ENCODE measurements around the gene FGD2.
"Not testable (repeated sequence)": the region's sequence is repeated elsewhere in the genome, so short reads cannot be mapped to it uniquely, and the experiment has no call there.

GRCh38 chr6:37058984-37059343 lies 53.5 kb downstream of the FGD2 start:
- TF ChIP-seq ZFP3 (CRISPR knock-in tag; IDR thresholded peaks at IDR 0.05); ESRRG (CRISPR knock-in tag; IDR thresholded peaks at IDR 0.05); ZFP30 (CRISPR knock-in tag; IDR thresholded peaks at IDR 0.05); TCF4 (CRISPR knock-in tag; IDR thresholded peaks at IDR 0.05; ENCODE audit: borderline replicate concordance); CREB5 (CRISPR knock-in tag; IDR thresholded peaks at IDR 0.05; ENCODE audit: low read depth); ZNF8 (CRISPR knock-in tag; IDR thresholded peaks at IDR 0.05); TOX (CRISPR knock-in tag; IDR thresholded peaks at IDR 0.05; ENCODE audit: borderline replicate concordance); CSDC2 (CRISPR knock-in tag; IDR thresholded peaks at IDR 0.05); GLIS3 (CRISPR knock-in tag; IDR thresholded peaks at IDR 0.05); ARNTL (CRISPR knock-in tag; IDR thresholded peaks at IDR 0.05; ENCODE audit: borderline replicate concordance, low read depth): not testable (repeated sequence)
- TF ChIP-seq, protein P1, sequence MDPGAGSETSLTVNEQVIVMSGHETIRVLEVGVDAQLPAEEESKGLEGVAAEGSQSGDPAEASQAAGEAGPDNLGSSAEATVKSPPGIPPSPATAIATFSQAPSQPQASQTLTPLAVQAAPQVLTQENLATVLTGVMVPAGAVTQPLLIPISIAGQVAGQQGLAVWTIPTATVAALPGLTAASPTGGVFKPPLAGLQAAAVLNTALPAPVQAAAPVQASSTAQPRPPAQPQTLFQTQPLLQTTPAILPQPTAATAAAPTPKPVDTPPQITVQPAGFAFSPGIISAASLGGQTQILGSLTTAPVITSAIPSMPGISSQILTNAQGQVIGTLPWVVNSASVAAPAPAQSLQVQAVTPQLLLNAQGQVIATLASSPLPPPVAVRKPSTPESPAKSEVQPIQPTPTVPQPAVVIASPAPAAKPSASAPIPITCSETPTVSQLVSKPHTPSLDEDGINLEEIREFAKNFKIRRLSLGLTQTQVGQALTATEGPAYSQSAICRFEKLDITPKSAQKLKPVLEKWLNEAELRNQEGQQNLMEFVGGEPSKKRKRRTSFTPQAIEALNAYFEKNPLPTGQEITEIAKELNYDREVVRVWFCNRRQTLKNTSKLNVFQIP (CRISPR knock-in tag; IDR thresholded peaks at IDR 0.05; ENCODE audit: borderline replicate concordance, low read depth): not testable (repeated sequence)
- TF ChIP-seq, protein P2, sequence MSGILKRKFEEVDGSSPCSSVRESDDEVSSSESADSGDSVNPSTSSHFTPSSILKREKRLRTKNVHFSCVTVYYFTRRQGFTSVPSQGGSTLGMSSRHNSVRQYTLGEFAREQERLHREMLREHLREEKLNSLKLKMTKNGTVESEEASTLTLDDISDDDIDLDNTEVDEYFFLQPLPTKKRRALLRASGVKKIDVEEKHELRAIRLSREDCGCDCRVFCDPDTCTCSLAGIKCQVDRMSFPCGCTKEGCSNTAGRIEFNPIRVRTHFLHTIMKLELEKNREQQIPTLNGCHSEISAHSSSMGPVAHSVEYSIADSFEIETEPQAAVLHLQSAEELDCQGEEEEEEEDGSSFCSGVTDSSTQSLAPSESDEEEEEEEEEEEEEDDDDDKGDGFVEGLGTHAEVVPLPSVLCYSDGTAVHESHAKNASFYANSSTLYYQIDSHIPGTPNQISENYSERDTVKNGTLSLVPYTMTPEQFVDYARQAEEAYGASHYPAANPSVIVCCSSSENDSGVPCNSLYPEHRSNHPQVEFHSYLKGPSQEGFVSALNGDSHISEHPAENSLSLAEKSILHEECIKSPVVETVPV (CRISPR knock-in tag; IDR thresholded peaks at IDR 0.05): not testable (repeated sequence)
- TF ChIP-seq, protein P3, sequence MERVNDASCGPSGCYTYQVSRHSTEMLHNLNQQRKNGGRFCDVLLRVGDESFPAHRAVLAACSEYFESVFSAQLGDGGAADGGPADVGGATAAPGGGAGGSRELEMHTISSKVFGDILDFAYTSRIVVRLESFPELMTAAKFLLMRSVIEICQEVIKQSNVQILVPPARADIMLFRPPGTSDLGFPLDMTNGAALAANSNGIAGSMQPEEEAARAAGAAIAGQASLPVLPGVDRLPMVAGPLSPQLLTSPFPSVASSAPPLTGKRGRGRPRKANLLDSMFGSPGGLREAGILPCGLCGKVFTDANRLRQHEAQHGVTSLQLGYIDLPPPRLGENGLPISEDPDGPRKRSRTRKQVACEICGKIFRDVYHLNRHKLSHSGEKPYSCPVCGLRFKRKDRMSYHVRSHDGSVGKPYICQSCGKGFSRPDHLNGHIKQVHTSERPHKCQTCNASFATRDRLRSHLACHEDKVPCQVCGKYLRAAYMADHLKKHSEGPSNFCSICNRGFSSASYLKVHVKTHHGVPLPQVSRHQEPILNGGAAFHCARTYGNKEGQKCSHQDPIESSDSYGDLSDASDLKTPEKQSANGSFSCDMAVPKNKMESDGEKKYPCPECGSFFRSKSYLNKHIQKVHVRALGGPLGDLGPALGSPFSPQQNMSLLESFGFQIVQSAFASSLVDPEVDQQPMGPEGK (CRISPR knock-in tag; IDR thresholded peaks at IDR 0.05; ENCODE audit: borderline replicate concordance): not testable (repeated sequence)
